ENCODE measurements around the gene PDZRN4.

PDZRN4 gene

DNA sequence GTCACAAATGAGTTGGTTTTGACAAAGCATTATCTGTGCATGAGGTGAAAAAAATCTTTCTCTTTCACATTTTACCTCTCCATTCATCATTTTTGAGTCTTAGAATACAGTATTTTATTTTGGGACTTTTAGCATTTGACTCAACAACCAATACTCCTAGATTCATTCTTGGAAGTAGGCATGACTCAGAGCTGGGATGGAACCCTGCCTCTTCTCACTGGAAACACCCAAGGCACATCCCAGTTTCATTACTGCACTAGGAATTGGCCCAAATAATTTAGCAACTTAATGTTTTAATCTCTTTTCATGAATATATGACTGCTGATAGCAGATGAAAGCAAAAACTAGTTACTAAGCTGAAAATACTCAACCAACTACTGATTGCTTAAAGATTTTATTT is 3.3 kb upstream of the PDZRN4 start:
- Histone ChIP-seq H3K36me3 (replicated peaks; ENCODE audit: low read depth, low read length) (no peaks in the 10 kb centered on the region), H3K4me3 (ENCODE audit: low read length) (no peak overlapping the region), H3K27me3 (ENCODE audit: low read depth, low read length) (no peaks in the 10 kb centered on the region), H3K4me1 (ENCODE audit: low read length) (peaks cover 36% of the 10 kb centered on the region), H3K9me3 (ENCODE audit: insufficient read depth, low read length) (no peaks in the 10 kb centered on the region), H3K27ac (ENCODE audit: low read length) (0 out of 2 replicates have a peak overlapping the region, but pooled peaks have one; percentile 89), H4K20me1 (ENCODE audit: insufficient read depth, low read length) (no peaks in the 10 kb centered on the region), H3K79me2 (ENCODE audit: low read length) (no peaks in the 10 kb centered on the region), H3K9ac (ENCODE audit: low read length) (no peak overlapping the region), H3K4me2 (ENCODE audit: low read length) (peak overlapping the region; percentile 20; the same call in 1 of the 2 replicates), H2AFZ (ENCODE audit: low read depth, low read length) (no peak overlapping the region)
- no peak for TF ChIP-seq EZH2phosphoT487 (IDR thresholded peaks at IDR 0.05; ENCODE audit: low read depth)
- TF ChIP-seq, protein P1, sequence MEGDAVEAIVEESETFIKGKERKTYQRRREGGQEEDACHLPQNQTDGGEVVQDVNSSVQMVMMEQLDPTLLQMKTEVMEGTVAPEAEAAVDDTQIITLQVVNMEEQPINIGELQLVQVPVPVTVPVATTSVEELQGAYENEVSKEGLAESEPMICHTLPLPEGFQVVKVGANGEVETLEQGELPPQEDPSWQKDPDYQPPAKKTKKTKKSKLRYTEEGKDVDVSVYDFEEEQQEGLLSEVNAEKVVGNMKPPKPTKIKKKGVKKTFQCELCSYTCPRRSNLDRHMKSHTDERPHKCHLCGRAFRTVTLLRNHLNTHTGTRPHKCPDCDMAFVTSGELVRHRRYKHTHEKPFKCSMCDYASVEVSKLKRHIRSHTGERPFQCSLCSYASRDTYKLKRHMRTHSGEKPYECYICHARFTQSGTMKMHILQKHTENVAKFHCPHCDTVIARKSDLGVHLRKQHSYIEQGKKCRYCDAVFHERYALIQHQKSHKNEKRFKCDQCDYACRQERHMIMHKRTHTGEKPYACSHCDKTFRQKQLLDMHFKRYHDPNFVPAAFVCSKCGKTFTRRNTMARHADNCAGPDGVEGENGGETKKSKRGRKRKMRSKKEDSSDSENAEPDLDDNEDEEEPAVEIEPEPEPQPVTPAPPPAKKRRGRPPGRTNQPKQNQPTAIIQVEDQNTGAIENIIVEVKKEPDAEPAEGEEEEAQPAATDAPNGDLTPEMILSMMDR (IDR thresholded peaks at IDR 0.05; ENCODE audit: low read depth, low read length): no peak

DNA sequence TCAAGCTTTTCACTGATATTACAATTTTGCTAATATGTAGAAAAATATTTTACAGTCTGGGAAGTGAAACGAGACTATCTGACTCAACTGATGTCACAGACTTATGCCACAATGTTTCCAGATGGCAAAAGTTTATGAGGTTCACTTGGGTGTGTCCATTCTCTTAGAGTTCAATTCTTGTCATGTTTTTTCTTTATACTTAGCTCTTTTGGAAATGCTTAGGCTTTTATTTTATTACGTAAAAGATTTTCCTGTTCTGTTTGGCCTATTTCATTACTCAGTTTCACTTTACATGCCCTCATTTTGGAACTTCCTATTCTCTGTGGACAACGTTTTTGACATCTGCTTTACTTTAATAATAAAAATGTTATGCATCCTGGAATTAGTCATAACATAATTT is 2.1 kb upstream of the PDZRN4 start:
- Histone ChIP-seq H3K27ac (ENCODE audit: low read length) (peak overlapping the region; percentile 89), H2AFZ (ENCODE audit: low read depth, low read length) (no peak overlapping the region), H3K4me3 (ENCODE audit: low read length) (peak overlapping the region; percentile 59), H3K9me3 (ENCODE audit: insufficient read depth, low read length) (no peaks in the 10 kb centered on the region), H3K9ac (ENCODE audit: low read length) (no peak overlapping the region; the same call in 1 of the 2 replicates), H3K4me2 (ENCODE audit: low read length) (peak overlapping the region; percentile 83), H4K20me1 (ENCODE audit: insufficient read depth, low read length) (no peaks in the 10 kb centered on the region), H3K79me2 (ENCODE audit: low read length) (no peaks in the 10 kb centered on the region), H3K27me3 (ENCODE audit: low read depth, low read length) (no peaks in the 10 kb centered on the region), H3K4me1 (ENCODE audit: low read length) (peaks cover 40% of the 10 kb centered on the region), H3K36me3 (replicated peaks; ENCODE audit: low read depth, low read length) (no peaks in the 10 kb centered on the region)
- TF ChIP-seq, protein P1 (IDR thresholded peaks at IDR 0.05; ENCODE audit: low read depth, low read length): no peak

DNA sequence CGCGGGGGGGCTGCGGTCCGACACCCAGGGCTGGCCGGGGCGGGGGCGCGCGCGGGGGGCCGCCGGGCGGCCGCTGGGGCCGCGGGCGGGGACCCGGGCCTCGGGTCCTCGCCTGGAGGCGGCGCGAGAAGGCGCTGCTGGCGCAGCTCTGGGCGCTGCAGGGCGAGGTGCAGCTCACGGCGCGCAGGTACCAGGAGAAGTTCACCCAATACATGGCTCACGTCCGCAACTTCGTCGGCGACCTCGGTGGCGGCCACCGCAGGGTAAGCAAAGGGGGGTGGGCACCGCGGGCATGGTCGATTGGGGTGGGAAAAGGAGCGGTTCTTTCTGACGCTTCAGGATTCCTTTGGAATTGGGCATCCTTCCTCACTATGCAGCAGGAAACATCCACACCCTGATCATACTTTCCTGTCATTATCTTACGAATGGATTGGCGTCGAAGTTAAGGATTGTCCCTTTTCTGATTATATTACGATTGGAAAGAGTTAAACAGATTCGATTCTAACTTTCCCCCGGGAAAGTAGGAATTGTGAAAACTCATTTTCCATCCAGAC is 798 bp downstream of the PDZRN4 start:
- peaks cover 52% of the 10 kb centered on the region for H3K4me1 ChIP-seq (ENCODE audit: low read length)
- H3K27me3 ChIP-seq (ENCODE audit: low read depth, low read length): no peaks in the 10 kb centered on the region
- TF ChIP-seq, protein P1 (IDR thresholded peaks at IDR 0.05; ENCODE audit: low read depth, low read length): no peak
- no peak for TF ChIP-seq EZH2phosphoT487 (IDR thresholded peaks at IDR 0.05; ENCODE audit: low read depth)
- H3K4me2 ChIP-seq (ENCODE audit: low read length): peak overlapping the region; percentile 89; the same call in 1 of the 2 replicates
- no peaks in the 10 kb centered on the region for H4K20me1 ChIP-seq (ENCODE audit: insufficient read depth, low read length)
- no peaks in the 10 kb centered on the region for H3K79me2 ChIP-seq (ENCODE audit: low read length)
- H2AFZ ChIP-seq (ENCODE audit: low read depth, low read length): no peak overlapping the region
- H3K4me3 ChIP-seq (ENCODE audit: low read length): 0 out of 2 replicates have a peak overlapping the region, but pooled peaks have one; percentile 77
- no peaks in the 10 kb centered on the region for H3K9me3 ChIP-seq (ENCODE audit: insufficient read depth, low read length)
- no peak overlapping the region for H3K9ac ChIP-seq (ENCODE audit: low read length)
- H3K27ac ChIP-seq (ENCODE audit: low read length): no peak overlapping the region
- no peaks in the 10 kb centered on the region for H3K36me3 ChIP-seq (replicated peaks; ENCODE audit: low read depth, low read length)

DNA sequence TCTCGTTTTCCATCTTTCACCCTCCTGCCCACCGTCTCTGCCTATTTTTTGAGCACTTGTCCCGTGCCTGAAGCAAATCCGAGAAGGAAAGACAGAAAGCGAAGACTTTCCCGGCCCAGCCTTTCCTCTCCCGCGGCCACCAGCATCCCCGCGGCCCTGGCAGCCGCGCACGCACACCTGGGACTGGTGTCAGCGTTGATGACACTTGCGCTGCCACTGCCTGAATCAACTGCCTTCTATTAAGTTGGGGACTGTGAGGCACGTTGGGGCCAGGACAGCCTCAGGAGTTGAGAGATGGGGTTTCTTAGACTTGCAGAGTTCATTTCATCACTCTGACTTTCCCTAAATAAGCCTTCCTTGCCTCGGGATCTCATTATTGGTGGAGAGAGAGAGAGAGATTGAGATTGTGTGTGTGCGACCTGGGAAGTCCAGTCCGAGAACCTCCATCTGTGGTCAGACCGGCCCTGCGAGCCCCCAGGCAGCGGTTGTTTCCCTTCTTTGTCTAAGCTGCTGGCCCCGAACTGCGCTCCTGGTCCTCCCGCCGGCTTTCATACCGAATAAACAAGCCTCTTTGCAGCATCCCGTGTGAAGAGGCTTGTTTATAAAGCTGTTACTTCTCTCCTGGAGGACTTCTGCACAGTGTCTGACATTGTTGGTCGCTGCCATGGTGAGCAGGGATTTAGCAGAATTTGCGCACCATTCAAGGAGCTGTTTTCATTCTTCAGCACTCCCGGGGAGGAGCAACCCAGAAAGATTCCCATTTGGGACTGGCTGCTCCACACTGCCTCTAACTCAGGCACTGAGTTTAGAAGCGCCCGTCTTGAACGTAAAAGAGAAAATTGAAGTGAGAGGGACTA is 1.5 kb downstream of the PDZRN4 start:
- Histone ChIP-seq H3K9me3 (ENCODE audit: insufficient read depth, low read length) (no peaks in the 10 kb centered on the region), H3K36me3 (replicated peaks; ENCODE audit: low read depth, low read length) (no peaks in the 10 kb centered on the region), H3K4me2 (ENCODE audit: low read length) (peak overlapping the region; percentile 89), H4K20me1 (ENCODE audit: insufficient read depth, low read length) (no peaks in the 10 kb centered on the region), H3K79me2 (ENCODE audit: low read length) (no peaks in the 10 kb centered on the region), H2AFZ (ENCODE audit: low read depth, low read length) (peak overlapping the region; percentile 67), H3K4me1 (ENCODE audit: low read length) (peaks cover 49% of the 10 kb centered on the region), H3K27ac (ENCODE audit: low read length) (no peak overlapping the region), H3K9ac (ENCODE audit: low read length) (peak overlapping the region; percentile 37), H3K27me3 (ENCODE audit: low read depth, low read length) (no peaks in the 10 kb centered on the region), H3K4me3 (ENCODE audit: low read length) (peak overlapping the region; percentile 77)
- no peak for TF ChIP-seq EZH2phosphoT487 (IDR thresholded peaks at IDR 0.05; ENCODE audit: low read depth)
- TF ChIP-seq, protein P1 (IDR thresholded peaks at IDR 0.05; ENCODE audit: low read depth, low read length): no peak

Data from OCI-LY3 (cell line).